ENCODE results near the gene SLC4A3. TPM values are rescaled to one million over a fixed set of nuclear protein-coding genes. Genes with fewer than 3 reads are reported as not detected.

SLC4A3 gene
- total and polyA plus RNA-seq, 2 of the 8 experiments (the other 6 are each of a cell fraction or from before 2014, with no cell fraction given): 4.8 to 7.4 TPM

DNA sequence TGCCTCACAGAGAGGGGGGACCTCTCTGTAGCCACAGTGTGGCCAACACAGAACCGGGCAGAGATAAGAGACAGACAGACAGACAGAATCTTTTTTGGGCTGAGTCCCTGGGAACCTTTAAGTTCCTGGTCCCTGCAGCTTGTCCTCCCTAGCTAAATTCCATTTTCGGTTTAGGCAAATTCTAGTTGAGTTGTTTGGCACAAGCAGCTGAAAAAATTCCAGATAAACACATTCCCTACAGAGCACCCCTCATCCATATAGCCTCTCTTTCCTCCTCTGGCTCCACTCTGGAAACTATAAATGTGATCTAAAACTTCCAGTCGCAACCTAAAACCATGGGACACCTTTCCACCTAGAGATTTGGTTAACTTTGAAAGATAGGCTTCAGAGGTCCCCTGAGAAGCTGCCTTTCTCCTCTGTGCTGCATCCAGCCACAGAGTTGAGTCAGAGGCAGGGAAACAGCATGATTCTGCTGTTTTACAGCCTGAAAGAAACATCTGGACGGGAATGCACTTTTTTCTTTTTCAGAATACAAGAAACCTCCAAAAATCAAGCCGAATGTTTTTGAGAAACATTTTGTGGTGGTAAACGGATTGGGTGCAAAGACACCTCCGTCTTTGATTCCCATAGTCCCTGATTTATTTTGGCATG is 30.9 kb downstream of the SLC4A3 start:
- no peak overlapping the region for H2BK15ac ChIP-seq (ENCODE audit: low read length)
- 83% methylated on average over 7 of the region's 7 CpGs; no CpG with 5 or more reads in 1 of the 2 experiments for WGBS, 2 experiments (ENCODE audit: extremely low coverage in 1 of 2, insufficient coverage in 1 of 2, insufficient read length in 1 of 2, insufficient replicate concordance in 2 of 2, low coverage in 1 of 2, low lambda C conversion rate in 2 of 2, missing lambda C conversion rate in 1 of 2)
- H4K91ac ChIP-seq (replicated peaks; ENCODE audit: insufficient read length, low read length): no peak overlapping the region
- H2BK12ac ChIP-seq (ENCODE audit: low read depth, low read length): no peak overlapping the region
- H3K23me2 ChIP-seq (ENCODE audit: low read depth, low read length): peaks cover 1% of the 10 kb centered on the region; the same call in 1 of the 2 replicates
- CTCF ChIA-PET (ENCODE audit: partially characterized antibody): interaction anchor here (0.7 to 2.7 kb wide), 13 partner anchors 9 to 1362 kb away, joined by 3 to 8 read pairs (median 4); no protein-coding TSS in a partner anchor
- no peak overlapping the region for H4K8ac ChIP-seq (ENCODE audit: extremely low read depth, insufficient read depth, low read length)
- H3K4me3 ChIP-seq (ENCODE audit: extremely low read depth in 1 of 4, insufficient read depth in 2 of 4, low read depth in 3 of 4, low read length in 4 of 4): no peak overlapping the region
- no peak overlapping the region for H2BK120ac ChIP-seq (replicated peaks; ENCODE audit: low read depth, low read length)
- no peaks in the 10 kb centered on the region for H3K79me2 ChIP-seq (ENCODE audit: control insufficient read depth in 1 of 2, insufficient read depth in 2 of 2, low read length in 2 of 2)
- peaks cover 9 to 11% of the 10 kb centered on the region in 2 experiments; a peak in 2 of 4 replicates for H3K9me3 ChIP-seq (ENCODE audit: insufficient read depth in 2 of 2, low read depth in 1 of 2, low read length in 1 of 2)
- no peak for FAIRE-seq
- H3K79me1 ChIP-seq (ENCODE audit: low read depth, low read length): no peaks in the 10 kb centered on the region
- H2AK5ac ChIP-seq (ENCODE audit: low read depth, low read length): no peak overlapping the region
- no peak overlapping the region for H2AFZ ChIP-seq (ENCODE audit: low read length)
- no peak overlapping the region for H3K18ac ChIP-seq (ENCODE audit: extremely low read depth, low read length)
- H2BK5ac ChIP-seq (ENCODE audit: low read depth, low read length): no peak overlapping the region
- no peaks in the 10 kb centered on the region for H4K20me1 ChIP-seq (replicated peaks in 1 of 2; ENCODE audit: control insufficient read depth in 1 of 2, insufficient read depth in 2 of 2, low read length in 2 of 2)
- no peak overlapping the region for H3K23ac ChIP-seq (ENCODE audit: insufficient read length)
- no peak overlapping the region for H3K56ac ChIP-seq (replicated peaks; ENCODE audit: insufficient read length, low read depth, low read length)
- no peak overlapping the region for H3K9ac ChIP-seq (replicated peaks in 1 of 4; ENCODE audit: extremely low read depth in 1 of 4, low read depth in 3 of 4, low read length in 3 of 4)
- H3K14ac ChIP-seq (ENCODE audit: insufficient read length): no peak overlapping the region
- no peak overlapping the region for H3K4ac ChIP-seq (replicated peaks; ENCODE audit: insufficient read length, low read depth, low read length)
- peaks cover 0 to 3% (median 1%) of the 10 kb centered on the region in 4 experiments; a peak in 1 of 7 replicates for H3K4me1 ChIP-seq (replicated peaks in 1 of 4; ENCODE audit: control insufficient read depth in 3 of 4, insufficient read depth in 4 of 4, low read length in 3 of 4)
- DNase-seq (ENCODE audit: low read depth in 1 of 2, low spot score in 2 of 2): no peak
- H4K5ac ChIP-seq (ENCODE audit: insufficient read length, low read depth, low read length): no peak overlapping the region
- no peak overlapping the region for H3K27ac ChIP-seq (ENCODE audit: low read depth, low read length)
- POLR2A ChIA-PET (ENCODE audit: partially characterized antibody): interaction anchor here (0.9 to 1.2 kb wide), 2 partner anchors 13 to 61 kb away, joined by 3 to 4 read pairs; no protein-coding TSS in a partner anchor
- H3K27me3 ChIP-seq (replicated peaks in 1 of 4; ENCODE audit: control insufficient read depth in 3 of 4, extremely low read depth in 1 of 4, insufficient read depth in 3 of 4, low read length in 3 of 4): no peaks in the 10 kb centered on the region
- H2BK20ac ChIP-seq (ENCODE audit: low read length): no peak overlapping the region
- no peaks in the 10 kb centered on the region for H3K36me3 ChIP-seq (ENCODE audit: control insufficient read depth in 2 of 4, insufficient read depth in 4 of 4, low read length in 3 of 4)
- no peak overlapping the region for H3K4me2 ChIP-seq (ENCODE audit: insufficient read depth in 1 of 2, low read depth in 2 of 2, low read length in 2 of 2)
- no peak for TF ChIP-seq MAFK (IDR thresholded peaks at IDR 0.05; ENCODE audit: low read depth, low read length)
- TF ChIP-seq SIRT6 (IDR thresholded peaks at IDR 0.05; ENCODE audit: low read length): no peak
- TF ChIP-seq KDM4A (IDR thresholded peaks at IDR 0.05; ENCODE audit: low read depth, low read length, severe bottlenecking): no peak
- TF ChIP-seq NANOG (IDR thresholded peaks at IDR 0.05; ENCODE audit: insufficient read depth, low read depth, low read length, poor library complexity, severe bottlenecking): no peak
- TF ChIP-seq SRF (IDR thresholded peaks at IDR 0.05; ENCODE audit: low read depth, low read length): no peak
- TF ChIP-seq SP1 (IDR thresholded peaks at IDR 0.05; ENCODE audit: low read depth, low read length): no peak
- no peak for TF ChIP-seq TAF1 (IDR thresholded peaks at IDR 0.05; ENCODE audit: low read depth, low read length)
- no peak for TF ChIP-seq EZH2 (IDR thresholded peaks at IDR 0.05; ENCODE audit: low read depth, low read length, severe bottlenecking)
- no peak for TF ChIP-seq SP4 (IDR thresholded peaks at IDR 0.05; ENCODE audit: low read length)
- no peak for TF ChIP-seq JUN (IDR thresholded peaks at IDR 0.05; ENCODE audit: low read depth, low read length)
- no peak for TF ChIP-seq CTCF (IDR thresholded peaks at IDR 0.05; ENCODE audit: control extremely low read depth in 1 of 3, insufficient read depth in 1 of 3, low read depth in 1 of 3, low read length in 3 of 3)
